Psoas muscle (tissue), 8 donors: Measurements from ENCODE around the gene LPP. TPM values are rescaled to one million over a fixed set of nuclear protein-coding genes. Genes with fewer than 3 reads are reported as not detected.

Experiments
- ATAC-seq, 4 donors: fragments of 200-7000 bp; cut with Tn5 transposase; one replicate each; pipeline ENCODE4 v1.9.1; 2020; ENCODE audit warnings: moderate library complexity in 3 of 4, mild to moderate bottlenecking in 2 of 4
- DNase-seq, 2 donors: peaks; one replicate each; pipeline ENCODE4 v3.0.0-alpha.2; 2020
- H3K27ac ChIP-seq: fragments of 200-600 bp; one replicate; pipeline ENCODE4 v1.8.0; 2022
- H3K27me3 ChIP-seq, 3 donors: fragments of 200-600 bp in 1 of 3; one replicate each; pipeline versions ENCODE4 v1.6.1 to v1.8.0; 2013 to 2022; ENCODE audit warnings: low read length in 2 of 3, mild to moderate bottlenecking in 2 of 3, moderate library complexity in 1 of 3; ENCODE audit not compliant: insufficient read depth in 3 of 3
- H3K36me3 ChIP-seq, 2 donors: fragments of 200-600 bp in 1 of 2; one replicate each; pipeline versions ENCODE4 v1.6.1 to v1.8.0; 2013 to 2022; ENCODE audit warnings: low read depth in 1 of 2, mild to moderate bottlenecking in 1 of 2, moderate library complexity in 1 of 2; ENCODE audit not compliant: insufficient read depth in 1 of 2
- H3K4me1 ChIP-seq: fragments of 200-600 bp; one replicate; pipeline ENCODE4 v1.8.0; 2022
- H3K4me3 ChIP-seq: fragments of 200-600 bp; one replicate; pipeline ENCODE4 v1.8.0; 2022; ENCODE audit warnings: mild to moderate bottlenecking
- H3K9me3 ChIP-seq: fragments of 200-600 bp; one replicate; pipeline ENCODE4 v1.8.0; 2022
- WGBS, 3 donors: extraction: QIAGEN DNeasy Blood & Tissue Kit; methylation state at CpG; one replicate each; pipeline versions ENCODE4 v1.1.6 to v1.1.7; 2013; 5-methylcytosine and 5-hydroxymethylcytosine counted together
- intact Hi-C, 2 donors: fragments of 100-400 bp; cut with DNase I; formaldehyde crosslinking; loops; one replicate each; pipeline versions ENCODE4 v1.11.0 to v1.14.2; 2022
- polyA plus RNA-seq, 3 donors: library from polyadenylated mRNA; stranded (reverse); fragments of 200-250 nt; gene quantifications; one replicate each; pipeline ENCODE4 v1.2.3, GENCODE V29; 2013
- total RNA-seq, 4 donors: library from RNA; stranded (reverse); fragmentation: NEBNext Ultra II Directional in 2 of 4; extraction: Animal tissue kit (Norgen Biotek cat#: 25700) in 2 of 4; gene quantifications; one replicate each; pipeline versions ENCODE4 v1.2.1 to v1.2.4, GENCODE V29; 2021 to 2023
- TF ChIP-seq, protein P1 (sequence below): fragments of 200-600 bp; IDR thresholded peaks from one replicate; pipeline ENCODE4 v1.8.0; 2022; ENCODE audit warnings: antibody characterized with exemption
- donor health status: healthy with polysubstance abuse.
- donor health status: DM: no; HTN: no; CAD: no; lungs with moderate emphysema.
- donor health status: Bipolar disorder and iron deficiency.
- donor health status: healthy.
- donor health status: DM: yes; HTN: yes; CAD: no.
- donor health status: DM: no; HTN: no; CAD: no.
- donor health status: DM: no; HTN: no; CAD: no.
- donor health status: DM: yes; HTN: yes; CAD: no.

Gene LPP
- total and polyA plus RNA-seq, 7 donors, result 2.6 to 80.3 (median 42.8) TPM

DNA sequence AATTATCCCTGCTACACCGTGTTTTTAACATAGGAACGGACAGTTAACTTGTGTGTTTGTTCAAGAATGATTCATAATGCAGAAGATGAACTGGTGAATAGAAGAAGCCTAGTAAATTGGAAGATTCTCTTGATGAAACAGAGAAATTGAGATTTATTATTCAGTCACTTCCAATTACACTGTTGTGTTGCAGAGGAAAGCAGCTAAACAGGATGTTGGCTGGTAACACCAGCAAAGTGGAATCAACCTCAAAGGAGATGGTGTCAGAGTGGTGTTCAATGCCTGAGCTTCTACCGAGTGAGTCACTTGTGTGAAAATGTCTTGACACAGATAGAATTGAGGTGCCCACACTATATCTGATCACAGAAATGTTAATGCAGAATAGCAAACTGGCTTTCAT lies 399.6 kb downstream of the LPP start:
- Histone ChIP-seq H3K4me1 (peaks cover 68% of the 10 kb centered on the region), H3K4me3 (no peak overlapping the region), H3K36me3 (no peaks in the 10 kb centered on the region), H3K27ac (peak overlapping the region; percentile 78), H3K27me3 (no peaks in the 10 kb centered on the region), H3K9me3 (no peaks in the 10 kb centered on the region)
- intact Hi-C loops, result no loop called here
- TF ChIP-seq, protein P1, sequence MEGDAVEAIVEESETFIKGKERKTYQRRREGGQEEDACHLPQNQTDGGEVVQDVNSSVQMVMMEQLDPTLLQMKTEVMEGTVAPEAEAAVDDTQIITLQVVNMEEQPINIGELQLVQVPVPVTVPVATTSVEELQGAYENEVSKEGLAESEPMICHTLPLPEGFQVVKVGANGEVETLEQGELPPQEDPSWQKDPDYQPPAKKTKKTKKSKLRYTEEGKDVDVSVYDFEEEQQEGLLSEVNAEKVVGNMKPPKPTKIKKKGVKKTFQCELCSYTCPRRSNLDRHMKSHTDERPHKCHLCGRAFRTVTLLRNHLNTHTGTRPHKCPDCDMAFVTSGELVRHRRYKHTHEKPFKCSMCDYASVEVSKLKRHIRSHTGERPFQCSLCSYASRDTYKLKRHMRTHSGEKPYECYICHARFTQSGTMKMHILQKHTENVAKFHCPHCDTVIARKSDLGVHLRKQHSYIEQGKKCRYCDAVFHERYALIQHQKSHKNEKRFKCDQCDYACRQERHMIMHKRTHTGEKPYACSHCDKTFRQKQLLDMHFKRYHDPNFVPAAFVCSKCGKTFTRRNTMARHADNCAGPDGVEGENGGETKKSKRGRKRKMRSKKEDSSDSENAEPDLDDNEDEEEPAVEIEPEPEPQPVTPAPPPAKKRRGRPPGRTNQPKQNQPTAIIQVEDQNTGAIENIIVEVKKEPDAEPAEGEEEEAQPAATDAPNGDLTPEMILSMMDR, result no peak
- WGBS, 3 donors, result 65 to 85% (median 70%) methylated on average over 3 of the region's 3 CpGs
- ATAC-seq (peak; percentile 58 to 83 (median 75)), DNase-seq (no peak)

DNA sequence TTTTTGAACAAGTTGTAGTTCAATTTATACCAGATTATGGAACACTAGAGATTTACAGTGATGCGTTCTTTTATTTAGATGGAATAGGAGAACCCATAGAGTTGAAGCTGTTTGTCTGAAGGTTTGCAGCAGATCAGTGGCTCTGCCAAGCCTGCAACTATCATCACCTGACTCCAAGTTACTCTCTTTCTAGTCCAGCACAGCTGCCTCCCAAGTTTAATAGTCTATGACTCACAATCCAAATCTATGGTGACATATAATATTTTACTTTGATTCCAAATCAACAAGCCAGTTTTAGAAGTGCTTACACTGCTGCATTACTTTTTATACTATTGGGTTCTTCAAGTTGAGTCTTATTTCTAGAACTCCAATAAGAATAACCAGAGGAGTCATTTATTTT lies 400.4 kb downstream of the LPP start:
- Histone ChIP-seq H3K9me3 (no peaks in the 10 kb centered on the region), H3K4me1 (peaks cover 69% of the 10 kb centered on the region), H3K27me3 (no peaks in the 10 kb centered on the region), H3K4me3 (peak overlapping the region; percentile 5), H3K27ac (peak overlapping the region; percentile 78), H3K36me3 (no peaks in the 10 kb centered on the region)
- ATAC-seq, result peak; percentile 93 to 96 (median 95)
- 20 to 32% (median 29%) methylated on average over 1 of the region's 1 CpG for WGBS, 3 donors
- intact Hi-C loops, result no loop called here
- TF ChIP-seq, protein P1, result no peak
- peak in 1 of 2 donors; percentile 52 for DNase-seq

DNA sequence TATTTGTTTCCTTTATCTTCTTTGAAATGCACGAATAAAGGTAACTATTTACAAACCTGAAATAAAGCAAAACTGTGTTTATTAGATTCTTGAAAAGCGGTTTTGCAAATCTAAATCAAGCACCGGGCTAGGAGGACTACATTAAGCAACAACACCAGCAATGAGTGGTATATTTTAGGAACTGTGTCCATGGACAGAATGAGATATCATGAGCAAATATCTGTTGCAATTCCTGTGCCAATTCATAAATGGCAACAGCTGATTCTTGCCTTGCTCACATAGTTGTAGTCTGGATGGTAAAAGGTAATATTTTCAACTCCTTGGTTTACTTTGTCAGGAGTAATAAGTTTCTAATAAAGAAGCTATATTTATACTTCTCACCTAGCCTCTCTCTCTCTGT lies 403.3 kb downstream of the LPP start:
- intact Hi-C loops, result no loop called here
- no peaks in the 10 kb centered on the region for H3K36me3 ChIP-seq
- peak; percentile 44 to 57 (median 52) for ATAC-seq
- H3K4me1 ChIP-seq, result peaks cover 72% of the 10 kb centered on the region
- H3K27me3 ChIP-seq, result no peaks in the 10 kb centered on the region
- peak overlapping the region; percentile 78 for H3K27ac ChIP-seq
- no peaks in the 10 kb centered on the region for H3K9me3 ChIP-seq
- TF ChIP-seq, protein P1, result no peak
- DNase-seq, result no peak
- WGBS, 3 donors, result 29 to 56% (median 37%) methylated on average over 3 of the region's 3 CpGs
- H3K4me3 ChIP-seq, result no peak overlapping the region

DNA sequence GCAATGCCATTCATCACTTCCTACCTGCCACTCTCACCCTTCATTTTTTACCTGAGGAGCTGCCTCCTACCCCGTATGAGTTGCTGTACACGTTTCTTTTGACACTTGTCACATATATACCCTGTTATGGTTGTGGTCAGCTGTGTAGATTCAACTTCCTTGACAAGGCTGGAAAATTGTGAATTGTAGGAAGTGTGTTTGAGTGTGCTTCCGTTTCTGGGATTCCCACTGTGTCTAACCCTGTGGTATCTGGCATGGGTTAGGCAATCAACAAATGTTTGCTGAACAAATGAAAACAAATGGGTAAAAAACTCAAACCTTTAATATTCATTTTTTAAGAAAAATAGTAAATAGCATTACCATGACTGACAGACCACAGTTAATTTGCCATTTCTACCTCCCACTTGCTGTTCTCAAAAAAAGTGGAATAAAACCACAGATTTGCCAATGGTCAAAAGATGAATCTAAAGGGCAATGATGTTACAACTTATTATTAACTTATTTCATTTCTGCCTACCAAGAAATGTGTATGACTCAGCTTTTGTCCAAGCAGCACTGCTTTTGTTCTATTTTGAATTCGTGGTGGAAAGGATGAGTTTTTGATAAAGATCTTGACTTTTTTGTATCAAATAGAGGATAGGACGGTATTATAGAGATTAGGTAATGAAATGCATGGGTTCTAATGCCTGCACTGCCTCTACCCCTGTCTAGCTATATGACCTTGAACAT lies 404.6 kb downstream of the LPP start:
- no peaks in the 10 kb centered on the region for H3K27me3 ChIP-seq
- no peak overlapping the region for H3K27ac ChIP-seq
- DNase-seq (no peak), ATAC-seq (no peak)
- peaks cover 63% of the 10 kb centered on the region for H3K4me1 ChIP-seq
- no peaks in the 10 kb centered on the region for H3K9me3 ChIP-seq
- 69 to 75% (median 72%) methylated on average over 5 of the region's 5 CpGs for WGBS, 3 donors
- intact Hi-C loops, result no loop called here
- TF ChIP-seq, protein P1, result no peak
- no peaks in the 10 kb centered on the region for H3K36me3 ChIP-seq
- no peak overlapping the region for H3K4me3 ChIP-seq

DNA sequence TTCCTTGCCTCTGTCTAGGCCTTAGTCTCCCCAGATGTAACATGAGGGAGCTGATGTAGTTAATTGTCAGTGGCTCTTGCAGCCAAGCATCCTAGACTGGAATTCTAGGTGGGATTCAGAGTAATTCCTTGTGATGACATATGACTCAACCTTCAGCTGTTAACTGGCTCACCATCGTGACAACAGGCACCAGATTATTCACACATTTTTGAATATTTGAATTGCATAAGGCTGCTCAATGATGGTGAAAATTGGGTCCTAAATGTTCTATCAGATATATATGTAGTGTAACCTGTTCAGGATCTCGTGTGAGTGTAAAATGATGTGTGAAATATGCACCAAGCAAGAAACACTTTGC lies 405.1 kb downstream of the LPP start:
- WGBS, 3 donors, result 57 to 84% (median 61%) methylated on average over 2 of the region's 2 CpGs
- Histone ChIP-seq H3K4me3 (no peak overlapping the region), H3K27me3 (no peaks in the 10 kb centered on the region), H3K9me3 (no peaks in the 10 kb centered on the region), H3K27ac (no peak overlapping the region), H3K36me3 (no peaks in the 10 kb centered on the region), H3K4me1 (peaks cover 57% of the 10 kb centered on the region)
- no peak for DNase-seq
- ATAC-seq, result no peak
- intact Hi-C loops, result no loop called here
- TF ChIP-seq, protein P1, result no peak
